Uterus (tissue), 2 donors: ENCODE measurements around the gene AGMO.

Source experiments
- CTCF ChIP-seq, 4 experiments: fragments of 200-600 bp in 2 of 4; fragments of 450-650 bp in 2 of 4; sonication (generic) in 2 of 4; IDR thresholded peaks; one replicate each; pipeline ENCODE4 v1.5.1; 2016 to 2019; ENCODE audit warnings: antibody characterized with exemption in 4 of 4, mild to moderate bottlenecking in 2 of 4, moderate library complexity in 1 of 4
- POLR2A ChIP-seq, 2 donors: fragments of 450-650 bp; IDR thresholded peaks; one replicate each; pipeline ENCODE4 v1.6.1; 2016; ENCODE audit warnings: antibody characterized with exemption in 2 of 2, mild to moderate bottlenecking in 1 of 2, moderate library complexity in 1 of 2

DNA sequence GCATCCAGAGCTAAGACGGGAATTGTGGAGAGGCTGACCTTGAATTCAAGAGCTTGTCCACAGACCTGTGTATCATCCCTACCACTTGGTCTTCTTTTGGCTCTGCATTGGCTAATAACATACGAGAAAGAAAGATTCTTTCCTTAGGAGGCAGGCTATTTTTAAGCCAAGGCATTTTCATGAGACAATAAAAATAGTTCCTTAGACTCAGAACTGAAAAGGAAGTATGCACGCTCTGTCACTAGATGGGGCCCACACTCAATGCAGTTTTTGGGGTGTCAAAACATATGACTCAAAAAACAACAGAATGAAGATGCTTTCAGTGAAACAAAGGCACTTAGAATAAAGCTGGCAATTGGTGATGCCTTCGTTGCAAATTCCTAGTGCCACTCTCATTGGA lies 393.3 kb downstream of the AGMO start:
- TF ChIP-seq CTCF (IDR thresholded peaks at IDR 0.05) (no peak), POLR2A (IDR thresholded peaks at IDR 0.05) (no peak)
